HG02840 (cell line): ENCODE data around the gene AOPEP.

Source experiments
- ATAC-seq: cut with Tn5 transposase; IDR thresholded peaks from one replicate; pipeline ENCODE4 v1.9.1; 2021; ENCODE audit warnings: mild to moderate bottlenecking, moderate library complexity, moderate number of reproducible peaks; ENCODE audit not compliant: unreplicated experiment, low FRiP score

Gene AOPEP

GRCh38 chr9:95112436-95113280, 386.2 kb downstream of the AOPEP start:
- ATAC-seq, result no peak

- no peak for ATAC-seq
Observed at GRCh38 chr9:95115104-95115503, 388.6 kb downstream of the AOPEP start.

GRCh38 chr9:95116002-95116807, 389.7 kb downstream of the AOPEP start:
- ATAC-seq, result no peak

- no peak for ATAC-seq
Observed at GRCh38 chr9:95116808-95117204, 390.3 kb downstream of the AOPEP start.

GRCh38 chr9:95118596-95118995, 392.1 kb downstream of the AOPEP start:
- no peak for ATAC-seq

GRCh38 chr9:95120781-95121370, 394.4 kb downstream of the AOPEP start:
- ATAC-seq, result no peak

- no peak for ATAC-seq
Observed at GRCh38 chr9:95124582-95125367, 398.3 kb downstream of the AOPEP start.

GRCh38 chr9:95125652-95126051, 399.2 kb downstream of the AOPEP start:
- no peak for ATAC-seq

- ATAC-seq, result no peak
Observed at GRCh38 chr9:95126739-95127138, 400.2 kb downstream of the AOPEP start.

- ATAC-seq, result no peak
Observed at GRCh38 chr9:95127249-95128176, 401.0 kb downstream of the AOPEP start.

- ATAC-seq, result no peak
Observed at GRCh38 chr9:95128177-95128524, 401.7 kb downstream of the AOPEP start.

GRCh38 chr9:95129476-95130291, 403.2 kb downstream of the AOPEP start:
- ATAC-seq, result no peak

GRCh38 chr9:95130484-95130883, 404.0 kb downstream of the AOPEP start:
- ATAC-seq, result no peak

GRCh38 chr9:95131023-95131943, 404.8 kb downstream of the AOPEP start:
- no peak for ATAC-seq

GRCh38 chr9:95132366-95133324, 406.1 kb downstream of the AOPEP start:
- no peak for ATAC-seq

- ATAC-seq, result no peak
Observed at GRCh38 chr9:95133325-95133705, 406.8 kb downstream of the AOPEP start.
